ENCODE data around the gene TPP2.

TPP2 gene

DNA sequence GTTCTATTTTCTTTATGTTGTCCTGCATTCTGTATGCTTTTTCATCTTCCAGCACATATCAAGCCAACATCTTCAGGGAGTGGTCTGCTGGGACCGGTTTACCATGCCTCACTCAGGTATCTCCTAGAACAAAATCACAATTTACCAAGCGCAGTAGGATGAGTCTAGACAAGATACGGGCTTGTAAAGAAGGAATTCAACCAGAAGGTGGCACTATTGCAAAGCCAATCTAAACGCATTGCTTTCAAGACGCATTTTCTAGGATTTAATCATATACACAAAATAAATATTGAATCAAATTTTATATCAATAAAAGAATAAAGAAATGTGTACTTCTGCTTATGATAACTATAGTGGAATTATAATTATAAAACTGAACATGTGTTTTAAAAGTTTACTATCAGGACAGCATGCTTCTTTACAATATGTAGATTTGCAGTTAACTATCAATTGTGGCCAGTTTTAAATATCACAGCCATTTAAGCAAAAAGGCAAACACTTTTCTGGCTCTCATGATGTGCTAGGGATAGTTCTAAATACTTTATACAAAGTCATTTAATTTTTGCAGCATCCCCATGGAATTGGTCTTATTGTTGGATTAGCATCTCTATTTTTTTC, 16.1 kb upstream of the TPP2 start:
- Histone ChIP-seq H3K4me2 (ENCODE audit: low read length) (no peak overlapping the region), H3K27ac (ENCODE audit: low read depth, low read length) (no peak overlapping the region), H3K36me3 (ENCODE audit: control insufficient read depth, low read length) (no peaks in the 10 kb centered on the region), H3K27me3 (ENCODE audit: control insufficient read depth, low read length) (peaks cover 36% of the 10 kb centered on the region), H3K79me2 (ENCODE audit: control insufficient read depth, low read length) (no peaks in the 10 kb centered on the region), H3K9me2 (replicated peaks; ENCODE audit: control insufficient read depth, low read length) (no peaks in the 10 kb centered on the region), H3K4me3 (ENCODE audit: low read length) (no peak overlapping the region), H3K4me1 (ENCODE audit: control insufficient read depth, low read length) (peaks cover 13% of the 10 kb centered on the region), H3F3A (ENCODE audit: control insufficient read depth, insufficient read depth) (0 out of 2 replicates have a peak, but pooled peaks cover 3% of the 10 kb centered on the region), H3K9me3 (ENCODE audit: control insufficient read depth, insufficient read depth, low read length) (no peaks in the 10 kb centered on the region), H4K20me1 (ENCODE audit: control insufficient read depth, insufficient read depth, low read depth, low read length) (peaks cover 7% of the 10 kb centered on the region; the same call in 1 of the 2 replicates)
- TF ChIP-seq, protein P1, sequence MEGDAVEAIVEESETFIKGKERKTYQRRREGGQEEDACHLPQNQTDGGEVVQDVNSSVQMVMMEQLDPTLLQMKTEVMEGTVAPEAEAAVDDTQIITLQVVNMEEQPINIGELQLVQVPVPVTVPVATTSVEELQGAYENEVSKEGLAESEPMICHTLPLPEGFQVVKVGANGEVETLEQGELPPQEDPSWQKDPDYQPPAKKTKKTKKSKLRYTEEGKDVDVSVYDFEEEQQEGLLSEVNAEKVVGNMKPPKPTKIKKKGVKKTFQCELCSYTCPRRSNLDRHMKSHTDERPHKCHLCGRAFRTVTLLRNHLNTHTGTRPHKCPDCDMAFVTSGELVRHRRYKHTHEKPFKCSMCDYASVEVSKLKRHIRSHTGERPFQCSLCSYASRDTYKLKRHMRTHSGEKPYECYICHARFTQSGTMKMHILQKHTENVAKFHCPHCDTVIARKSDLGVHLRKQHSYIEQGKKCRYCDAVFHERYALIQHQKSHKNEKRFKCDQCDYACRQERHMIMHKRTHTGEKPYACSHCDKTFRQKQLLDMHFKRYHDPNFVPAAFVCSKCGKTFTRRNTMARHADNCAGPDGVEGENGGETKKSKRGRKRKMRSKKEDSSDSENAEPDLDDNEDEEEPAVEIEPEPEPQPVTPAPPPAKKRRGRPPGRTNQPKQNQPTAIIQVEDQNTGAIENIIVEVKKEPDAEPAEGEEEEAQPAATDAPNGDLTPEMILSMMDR (IDR thresholded peaks at IDR 0.05; ENCODE audit: low read depth, low read length, poor library complexity, severe bottlenecking), result peak; percentile 58
- TF ChIP-seq EZH2phosphoT487 (IDR thresholded peaks at IDR 0.05; ENCODE audit: borderline replicate concordance, low read length), result no peak

DNA sequence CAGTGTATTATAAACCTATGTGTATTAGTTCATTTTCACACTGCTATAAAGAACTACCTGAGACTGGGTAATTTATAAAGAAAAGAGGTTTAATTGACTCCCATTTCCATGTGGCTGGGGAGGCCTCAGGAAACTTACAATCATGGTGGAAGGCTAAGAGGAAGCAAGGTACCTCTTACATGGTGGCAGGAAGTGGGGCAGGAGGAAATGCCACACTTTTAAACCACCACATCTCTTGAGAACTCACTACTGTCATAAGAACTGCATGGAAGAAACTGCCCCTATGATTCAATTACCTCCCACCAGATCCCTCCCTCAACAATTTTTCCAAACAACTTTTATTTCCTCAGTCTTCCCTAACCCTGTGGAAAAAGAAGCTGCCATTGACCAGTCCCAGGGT, 14.5 kb upstream of the TPP2 start:
- TF ChIP-seq, protein P1 (IDR thresholded peaks at IDR 0.05; ENCODE audit: low read depth, low read length, poor library complexity, severe bottlenecking), result no peak
- TF ChIP-seq EZH2phosphoT487 (IDR thresholded peaks at IDR 0.05; ENCODE audit: borderline replicate concordance, low read length), result no peak
- no peak overlapping the region for H3K27ac ChIP-seq (ENCODE audit: low read depth, low read length)
- H4K20me1 ChIP-seq (ENCODE audit: control insufficient read depth, insufficient read depth, low read depth, low read length), result peaks cover 7% of the 10 kb centered on the region; the same call in 1 of the 2 replicates
- H3K36me3 ChIP-seq (ENCODE audit: control insufficient read depth, low read length), result no peaks in the 10 kb centered on the region
- H3K4me2 ChIP-seq (ENCODE audit: low read length), result no peak overlapping the region
- peaks cover 13% of the 10 kb centered on the region for H3K4me1 ChIP-seq (ENCODE audit: control insufficient read depth, low read length)
- H3K9me2 ChIP-seq (replicated peaks; ENCODE audit: control insufficient read depth, low read length), result no peaks in the 10 kb centered on the region
- no peak overlapping the region for H3K4me3 ChIP-seq (ENCODE audit: low read length)
- H3K27me3 ChIP-seq (ENCODE audit: control insufficient read depth, low read length), result peaks cover 43% of the 10 kb centered on the region
- H3F3A ChIP-seq (ENCODE audit: control insufficient read depth, insufficient read depth), result 0 out of 2 replicates have a peak, but pooled peaks cover 3% of the 10 kb centered on the region
- no peaks in the 10 kb centered on the region for H3K9me3 ChIP-seq (ENCODE audit: control insufficient read depth, insufficient read depth, low read length)
- H3K79me2 ChIP-seq (ENCODE audit: control insufficient read depth, low read length), result no peaks in the 10 kb centered on the region

DNA sequence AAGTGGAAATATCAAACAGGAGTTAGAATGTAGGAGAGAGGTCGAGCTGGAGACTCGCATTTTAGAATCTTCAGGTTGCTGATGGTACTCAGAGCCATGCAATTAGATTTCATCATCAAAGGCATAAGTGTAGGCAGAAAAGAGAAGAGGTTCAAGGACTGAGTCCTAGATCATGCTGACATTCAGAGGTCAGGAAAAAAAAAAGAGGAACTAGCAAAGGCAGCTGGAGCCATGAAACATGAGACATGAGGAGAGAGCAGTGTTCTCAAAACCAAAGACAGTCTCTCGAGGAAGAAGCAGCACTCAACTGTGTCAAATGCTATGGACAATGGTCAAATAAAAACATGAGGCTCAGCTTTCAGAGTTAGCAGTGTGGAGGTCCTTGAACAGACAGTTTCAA, 12.4 kb upstream of the TPP2 start:
- peak overlapping the region; percentile 9; the same call in 1 of the 2 replicates for H3K4me2 ChIP-seq (ENCODE audit: low read length)

More for the DNA sequence above, 12.4 kb upstream of the TPP2 start:
- Histone ChIP-seq H3K79me2 (ENCODE audit: control insufficient read depth, low read length) (no peaks in the 10 kb centered on the region), H4K20me1 (ENCODE audit: control insufficient read depth, insufficient read depth, low read depth, low read length) (peaks cover 7% of the 10 kb centered on the region; the same call in 1 of the 2 replicates), H3K36me3 (ENCODE audit: control insufficient read depth, low read length) (no peaks in the 10 kb centered on the region), H3F3A (ENCODE audit: control insufficient read depth, insufficient read depth) (0 out of 2 replicates have a peak, but pooled peaks cover 3% of the 10 kb centered on the region), H3K9me3 (ENCODE audit: control insufficient read depth, insufficient read depth, low read length) (no peaks in the 10 kb centered on the region), H3K9me2 (replicated peaks; ENCODE audit: control insufficient read depth, low read length) (no peaks in the 10 kb centered on the region), H3K4me1 (ENCODE audit: control insufficient read depth, low read length) (peaks cover 13% of the 10 kb centered on the region), H3K27ac (ENCODE audit: low read depth, low read length) (no peak overlapping the region), H3K27me3 (ENCODE audit: control insufficient read depth, low read length) (peaks cover 40% of the 10 kb centered on the region), H3K4me3 (ENCODE audit: low read length) (no peak overlapping the region)
- TF ChIP-seq, protein P1 (IDR thresholded peaks at IDR 0.05; ENCODE audit: low read depth, low read length, poor library complexity, severe bottlenecking), result no peak
- TF ChIP-seq EZH2phosphoT487 (IDR thresholded peaks at IDR 0.05; ENCODE audit: borderline replicate concordance, low read length), result no peak

Measured in DOHH2 (cell line).